Mesendoderm (in vitro differentiated cells): ENCODE measurements around the gene LCNL1.

Experiments used
- DNase-seq: peaks from one replicate; pipeline ENCODE4 v3.0.0; 2013
- H2AK5ac ChIP-seq: 2 replicates; pipeline ENCODE4 v1.6.1; 2013; ENCODE audit warnings: low read length, inconsistent platforms
- H2BK120ac ChIP-seq: 2 replicates; pipeline ENCODE4 v1.6.1; 2013; ENCODE audit warnings: low read depth, mild to moderate bottlenecking, low read length, moderate library complexity, mixed read lengths
- H2BK15ac ChIP-seq: replicated peaks from 2 replicates; pipeline ENCODE4 v1.6.1; 2013; ENCODE audit warnings: low read depth, mild to moderate bottlenecking, moderate library complexity
- H2BK5ac ChIP-seq: 2 replicates; pipeline ENCODE4 v1.6.1; 2013; ENCODE audit warnings: low read length, inconsistent platforms
- H3K18ac ChIP-seq: 2 replicates; pipeline ENCODE4 v1.6.1; 2013; ENCODE audit warnings: mild to moderate bottlenecking, low read length, mixed read lengths
- H3K23ac ChIP-seq: one replicate; pipeline ENCODE4 v1.6.1; 2013; ENCODE audit warnings: low read length
- H3K27ac ChIP-seq: 2 replicates; pipeline ENCODE4 v1.5.1; 2013; ENCODE audit warnings: low read depth, mild to moderate bottlenecking, inconsistent platforms, low read length, moderate library complexity
- H3K27me3 ChIP-seq: 2 replicates; pipeline ENCODE4 v1.6.1; 2013; ENCODE audit warnings: low read length, control low read depth, mild to moderate bottlenecking, inconsistent platforms; ENCODE audit not compliant: insufficient read depth, poor library complexity
- H3K36me3 ChIP-seq: 2 replicates; pipeline ENCODE4 v1.6.1; 2013; ENCODE audit warnings: low read length, inconsistent platforms; ENCODE audit not compliant: control insufficient read depth, insufficient read depth
- H3K4ac ChIP-seq: one replicate; pipeline ENCODE4 v1.6.1; 2013; ENCODE audit warnings: low read depth, mild to moderate bottlenecking, low read length, moderate library complexity
- H3K4me1 ChIP-seq: 2 replicates; pipeline ENCODE4 v1.6.1; 2013; ENCODE audit warnings: low read depth, low read length, inconsistent platforms; ENCODE audit not compliant: control insufficient read depth
- H3K4me2 ChIP-seq: 2 replicates; pipeline ENCODE4 v1.6.1; 2013; ENCODE audit warnings: low read length
- H3K4me3 ChIP-seq: 2 replicates; pipeline ENCODE4 v1.5.1; 2013; ENCODE audit warnings: mild to moderate bottlenecking, low read length
- H3K56ac ChIP-seq: one replicate; pipeline ENCODE4 v1.6.1; 2013; ENCODE audit warnings: low read length
- H3K79me1 ChIP-seq: 2 replicates; pipeline ENCODE4 v1.6.1; 2013; ENCODE audit warnings: low read length, inconsistent platforms
- H3K79me2 ChIP-seq: 2 replicates; pipeline ENCODE4 v1.6.1; 2013; ENCODE audit warnings: mild to moderate bottlenecking, low read length; ENCODE audit not compliant: control insufficient read depth, insufficient read depth
- H3K9ac ChIP-seq: 2 replicates; pipeline ENCODE4 v1.6.1; 2013; ENCODE audit warnings: low read length, inconsistent platforms
- H4K5ac ChIP-seq: one replicate; pipeline ENCODE4 v1.6.1; 2013; ENCODE audit warnings: low read length
- H4K8ac ChIP-seq: one replicate; pipeline ENCODE4 v1.6.1; 2013; ENCODE audit warnings: low read depth, mild to moderate bottlenecking, control low read depth, low read length, moderate library complexity
- WGBS: extraction: QIAGEN DNeasy Blood & Tissue Kit; methylation state at CpG from one replicate; pipeline ENCODE4 v1.1.7; 2013; ENCODE audit warnings: low lambda C conversion rate, missing lambda C conversion rate; ENCODE audit not compliant: insufficient coverage; ENCODE audit errors: extremely low coverage; 5-methylcytosine and 5-hydroxymethylcytosine counted together

The LCNL1 gene

DNA sequence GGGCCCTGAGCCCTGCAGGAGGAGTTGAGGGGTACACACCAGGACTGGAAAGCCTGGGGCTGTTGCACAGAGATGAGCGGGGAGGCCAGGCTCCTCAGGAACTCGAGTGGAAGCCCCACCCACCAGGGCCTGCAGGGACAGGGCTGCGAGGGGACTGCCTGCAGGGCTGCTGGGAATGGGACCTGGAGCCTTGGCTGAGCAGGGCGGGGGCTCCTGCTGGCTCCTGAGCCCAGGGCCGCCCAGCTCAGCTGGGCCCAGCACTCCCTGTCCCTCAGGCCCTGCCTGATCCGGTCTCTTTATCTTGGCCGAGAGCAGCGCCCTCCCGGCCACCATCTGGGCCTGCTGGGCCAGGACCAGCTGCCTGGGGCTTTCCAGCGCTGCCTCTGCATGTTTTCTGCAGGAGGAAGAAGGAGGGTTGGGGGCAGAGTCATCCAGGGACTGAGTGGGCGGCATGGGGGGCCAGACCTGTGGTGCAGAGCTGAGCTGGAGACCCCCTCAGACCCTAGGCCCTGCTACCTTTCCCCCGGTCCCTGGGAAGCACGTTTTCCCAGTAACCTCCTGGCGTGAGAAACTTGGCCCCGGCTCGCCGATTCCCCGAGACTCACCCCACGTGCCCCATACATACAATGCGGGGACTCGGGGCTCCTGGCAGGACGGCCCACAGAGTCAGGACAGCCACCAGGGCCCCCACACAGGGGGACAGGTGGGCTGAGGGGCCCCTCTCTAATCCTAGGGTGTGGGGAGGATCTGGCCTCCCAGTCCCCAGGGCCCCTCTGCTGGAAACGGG, 21.3 kb upstream of the LCNL1 start:
- no peak overlapping the region for H3K4me2 ChIP-seq
- no peaks in the 10 kb centered on the region for H3K36me3 ChIP-seq
- H3K4me1 ChIP-seq: peaks cover 2% of the 10 kb centered on the region
- H3K4ac ChIP-seq: no peak overlapping the region
- DNase-seq: no peak
- no peak overlapping the region for H3K56ac ChIP-seq
- H3K27ac ChIP-seq: no peak overlapping the region
- H2BK15ac ChIP-seq: no peak overlapping the region
- no peak overlapping the region for H2AK5ac ChIP-seq
- H3K18ac ChIP-seq: no peak overlapping the region
- H4K5ac ChIP-seq: no peak overlapping the region
- H4K8ac ChIP-seq: no peak overlapping the region
- no peak overlapping the region for H2BK120ac ChIP-seq
- no peak overlapping the region for H3K9ac ChIP-seq
- no peaks in the 10 kb centered on the region for H3K79me2 ChIP-seq
- no peaks in the 10 kb centered on the region for H3K79me1 ChIP-seq
- H3K27me3 ChIP-seq: no peaks in the 10 kb centered on the region
- H2BK5ac ChIP-seq: no peak overlapping the region
- no peak overlapping the region for H3K4me3 ChIP-seq
- WGBS: no CpG with 5 or more reads among the region's 23 CpGs
- no peak overlapping the region for H3K23ac ChIP-seq

DNA sequence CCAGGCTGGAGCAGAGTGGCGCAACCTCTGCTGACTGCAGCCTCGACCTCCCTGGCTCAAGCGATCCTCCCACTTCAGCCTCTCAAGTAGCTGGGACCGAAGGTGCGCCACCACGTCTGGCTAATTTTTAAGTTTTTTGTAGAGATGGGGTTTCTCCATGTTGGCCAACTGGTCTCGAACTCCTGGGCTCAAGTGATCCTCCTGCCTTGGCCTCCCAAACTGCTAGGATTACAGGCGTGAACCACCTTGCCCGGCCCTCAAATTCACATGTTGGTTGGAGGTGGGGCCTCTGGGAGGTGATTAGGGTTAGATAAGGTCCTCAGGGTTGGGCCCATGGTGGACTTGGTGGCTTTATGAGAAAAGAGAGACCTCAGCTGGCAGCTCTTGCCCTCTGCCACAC, 20.6 kb upstream of the LCNL1 start:
- Histone ChIP-seq H2AK5ac (no peak overlapping the region), H4K5ac (no peak overlapping the region), H2BK5ac (no peak overlapping the region), H3K27ac (no peak overlapping the region), H3K36me3 (no peaks in the 10 kb centered on the region), H3K4ac (no peak overlapping the region), H3K27me3 (no peaks in the 10 kb centered on the region), H3K9ac (no peak overlapping the region), H3K4me3 (no peak overlapping the region), H2BK15ac (no peak overlapping the region), H3K18ac (no peak overlapping the region), H3K23ac (no peak overlapping the region), H3K4me2 (no peak overlapping the region), H4K8ac (no peak overlapping the region), H3K79me1 (no peaks in the 10 kb centered on the region), H3K56ac (no peak overlapping the region), H3K4me1 (peaks cover 2% of the 10 kb centered on the region), H2BK120ac (no peak overlapping the region), H3K79me2 (no peaks in the 10 kb centered on the region)
- no CpG with 5 or more reads among the region's 9 CpGs for WGBS
- no peak for DNase-seq

DNA sequence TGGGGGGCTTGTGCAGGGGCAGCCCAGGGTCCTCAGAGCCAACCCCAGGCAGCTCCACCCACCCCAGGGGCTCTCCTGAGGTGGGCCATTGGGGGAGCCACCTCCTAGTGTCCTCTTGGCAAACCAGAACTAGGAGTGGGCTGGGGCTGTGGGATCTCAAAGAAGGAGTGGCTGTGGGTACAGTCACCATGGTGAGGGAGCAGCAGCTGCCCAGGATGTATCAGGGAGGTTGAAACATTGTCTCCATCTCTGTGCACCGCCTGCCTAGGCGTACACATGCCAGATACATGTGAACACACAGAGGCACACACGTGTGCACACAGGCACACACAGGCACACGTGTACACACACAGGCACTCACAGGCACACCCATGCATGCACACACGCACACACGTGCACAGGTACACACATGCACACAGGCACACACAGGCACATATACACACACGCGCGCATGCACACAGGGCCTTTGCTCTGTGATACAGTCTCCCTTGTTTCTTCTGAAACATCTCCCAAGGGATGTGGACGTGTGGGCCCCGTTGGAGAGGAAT, 20.0 kb upstream of the LCNL1 start:
- Histone ChIP-seq H3K4ac (no peak overlapping the region), H3K9ac (no peak overlapping the region), H3K4me2 (no peak overlapping the region), H3K56ac (peak overlapping the region; percentile 25), H3K27ac (no peak overlapping the region), H3K4me3 (no peak overlapping the region), H2BK5ac (no peak overlapping the region), H2BK15ac (no peak overlapping the region), H2BK120ac (no peak overlapping the region), H3K27me3 (no peaks in the 10 kb centered on the region), H3K23ac (no peak overlapping the region), H3K79me2 (no peaks in the 10 kb centered on the region), H4K8ac (no peak overlapping the region), H3K4me1 (peaks cover 2% of the 10 kb centered on the region), H3K18ac (no peak overlapping the region), H2AK5ac (no peak overlapping the region), H3K36me3 (no peaks in the 10 kb centered on the region), H3K79me1 (no peaks in the 10 kb centered on the region), H4K5ac (no peak overlapping the region)
- no CpG with 5 or more reads among the region's 11 CpGs for WGBS
- no peak for DNase-seq

DNA sequence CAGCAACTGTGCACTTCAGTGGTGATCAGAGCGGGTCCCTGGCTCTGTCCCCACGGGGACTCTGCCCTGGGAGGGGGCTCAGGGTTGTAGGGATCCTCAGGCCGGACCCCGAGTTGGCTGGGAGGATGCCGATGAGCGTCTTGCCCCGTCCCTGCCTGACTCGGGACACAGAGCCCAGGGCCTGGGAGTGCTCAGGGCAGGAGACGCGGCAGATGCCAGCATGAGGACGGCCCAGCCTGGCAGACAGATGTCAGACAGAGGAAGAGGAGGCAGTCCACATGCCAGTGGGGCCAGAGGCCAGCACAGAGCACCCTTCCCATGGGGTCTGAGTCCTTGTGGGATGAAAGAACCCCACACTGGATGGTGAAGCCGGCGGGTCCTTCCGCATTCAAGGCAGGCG, 19.5 kb upstream of the LCNL1 start:
- no peak overlapping the region for H2BK15ac ChIP-seq
- H3K23ac ChIP-seq: no peak overlapping the region
- no peaks in the 10 kb centered on the region for H3K36me3 ChIP-seq
- H3K4me2 ChIP-seq: no peak overlapping the region
- no peak overlapping the region for H3K9ac ChIP-seq
- no peak overlapping the region for H3K4me3 ChIP-seq
- H2AK5ac ChIP-seq: no peak overlapping the region
- H3K4ac ChIP-seq: no peak overlapping the region
- no CpG with 5 or more reads among the region's 15 CpGs for WGBS
- H3K27ac ChIP-seq: no peak overlapping the region
- H3K56ac ChIP-seq: no peak overlapping the region
- no peaks in the 10 kb centered on the region for H3K27me3 ChIP-seq
- H4K8ac ChIP-seq: no peak overlapping the region
- no peaks in the 10 kb centered on the region for H3K79me1 ChIP-seq
- peaks cover 2% of the 10 kb centered on the region for H3K4me1 ChIP-seq
- H3K18ac ChIP-seq: no peak overlapping the region
- no peak overlapping the region for H4K5ac ChIP-seq
- H2BK120ac ChIP-seq: no peak overlapping the region
- no peak for DNase-seq
- no peaks in the 10 kb centered on the region for H3K79me2 ChIP-seq
- H2BK5ac ChIP-seq: no peak overlapping the region

DNA sequence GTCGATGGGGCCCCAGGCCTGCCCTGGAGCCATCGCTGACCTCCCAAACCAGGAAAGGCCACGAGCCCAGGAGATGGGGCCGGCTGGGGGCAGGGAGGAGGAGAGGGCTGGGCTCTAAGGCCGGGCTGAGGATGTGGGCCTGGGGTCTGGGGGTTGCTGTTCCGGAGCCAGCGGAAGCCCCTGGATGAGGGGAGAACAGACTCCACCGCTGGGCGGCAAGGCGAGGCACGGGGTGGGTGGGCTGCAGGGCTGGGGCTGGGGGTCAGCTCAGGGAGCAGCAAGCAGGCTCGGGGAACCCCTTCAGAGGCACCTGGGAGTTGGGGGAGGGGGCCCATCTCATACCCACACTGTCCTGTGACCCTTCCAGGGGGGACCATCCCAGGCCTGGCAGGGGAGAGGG, 19.0 kb upstream of the LCNL1 start:
- Histone ChIP-seq H3K4me2 (no peak overlapping the region), H3K79me1 (no peaks in the 10 kb centered on the region), H3K79me2 (no peaks in the 10 kb centered on the region), H2BK5ac (no peak overlapping the region), H4K5ac (no peak overlapping the region), H3K27ac (no peak overlapping the region), H3K4ac (no peak overlapping the region), H3K56ac (no peak overlapping the region), H4K8ac (no peak overlapping the region), H2BK15ac (no peak overlapping the region), H3K27me3 (no peaks in the 10 kb centered on the region), H3K4me1 (peaks cover 2% of the 10 kb centered on the region), H2AK5ac (no peak overlapping the region), H3K18ac (no peak overlapping the region), H3K36me3 (no peaks in the 10 kb centered on the region), H2BK120ac (no peak overlapping the region), H3K9ac (no peak overlapping the region), H3K23ac (no peak overlapping the region), H3K4me3 (no peak overlapping the region)
- DNase-seq: no peak
- WGBS: no CpG with 5 or more reads among the region's 12 CpGs
